Forelimb muscle (tissue), 1 donor: ENCODE measurements around the gene NALCN. TPM values are rescaled to one million over a fixed set of nuclear protein-coding genes. Genes with fewer than 3 reads are reported as not detected.

ENCODE experiments used
- DNase-seq: peaks from one replicate; pipeline ENCODE4 v3.0.0-alpha.2; 2013; ENCODE audit warnings: low read depth
- polyA plus RNA-seq: library from polyadenylated mRNA; unstranded; fragments of 120-200 nt; gene quantifications from one replicate; pipeline ENCODE4 v1.2.1, GENCODE V29; 2013; ENCODE audit not compliant: insufficient read length

NALCN gene
- polyA plus RNA-seq, 1 donor, result 0.18 TPM

DNA sequence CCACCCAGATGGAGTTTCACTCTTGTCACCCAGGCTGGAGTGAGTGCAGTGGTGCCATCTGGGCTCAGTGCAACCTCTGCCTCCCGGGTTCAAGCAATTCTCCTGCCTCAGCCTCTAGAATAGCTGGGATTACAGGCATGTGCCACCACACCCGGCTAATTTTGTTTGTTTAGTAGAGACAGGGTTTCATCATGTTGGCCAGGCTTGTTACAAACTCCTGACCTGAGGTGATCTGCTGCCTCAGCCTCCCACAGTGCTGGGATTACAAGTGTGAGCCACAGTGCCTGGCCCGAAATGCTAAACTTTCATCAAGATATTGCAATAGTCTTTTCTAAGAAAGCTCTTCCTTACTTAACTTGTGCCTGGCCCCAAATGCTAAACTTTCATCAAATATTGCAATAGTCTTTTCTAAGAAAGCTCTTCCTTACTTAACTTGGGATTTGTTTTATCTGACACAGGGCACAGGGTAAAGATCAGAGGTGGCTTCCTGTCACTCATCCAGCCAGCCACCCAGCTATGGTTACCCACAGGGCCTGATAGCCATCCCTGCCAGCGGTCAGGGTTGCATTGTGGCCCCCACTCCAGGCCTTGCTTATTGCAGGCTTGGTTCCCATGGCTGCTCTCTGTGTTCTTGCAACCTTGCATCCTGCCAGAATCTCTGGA is 389.4 kb downstream of the NALCN start:
- no peak for DNase-seq

DNA sequence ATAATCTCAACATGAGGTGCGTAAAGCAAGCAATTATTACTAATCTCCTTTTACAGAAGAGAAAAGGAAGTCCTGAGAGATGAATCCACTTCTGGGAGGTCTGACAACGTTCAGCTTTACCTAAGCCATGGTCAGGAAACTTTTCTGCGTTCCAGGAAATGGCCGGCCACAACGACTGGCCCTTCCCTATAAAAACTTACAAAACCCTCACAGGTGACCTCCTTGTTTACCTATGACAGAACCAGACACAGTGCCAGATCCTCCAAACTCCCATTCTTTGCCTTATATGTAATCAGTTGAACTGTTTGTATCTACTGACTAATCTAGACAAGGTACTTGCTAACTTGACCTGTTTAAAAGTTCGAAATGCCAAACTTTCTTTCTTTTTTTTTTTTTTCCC is 390.0 kb downstream of the NALCN start:
- no peak for DNase-seq

DNA sequence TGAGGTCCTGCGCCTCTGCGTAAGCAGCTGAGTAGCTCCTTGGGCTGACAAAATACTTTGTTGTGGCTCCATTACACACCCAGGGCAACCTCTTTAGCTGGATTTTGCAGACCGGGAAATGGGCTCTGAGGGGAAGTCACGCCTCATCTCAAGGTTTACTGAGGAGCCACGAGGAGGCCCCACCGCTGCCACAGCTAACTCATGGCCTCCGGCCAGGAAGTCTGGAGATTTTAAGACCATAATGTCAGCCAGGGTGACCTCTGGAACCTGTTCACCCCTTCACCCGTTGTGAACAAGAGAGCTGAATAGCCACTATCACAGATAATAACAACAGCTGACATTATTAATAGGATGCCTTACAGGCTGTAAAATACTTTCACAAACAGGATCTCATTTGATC is 390.4 kb downstream of the NALCN start:
- no peak for DNase-seq

DNA sequence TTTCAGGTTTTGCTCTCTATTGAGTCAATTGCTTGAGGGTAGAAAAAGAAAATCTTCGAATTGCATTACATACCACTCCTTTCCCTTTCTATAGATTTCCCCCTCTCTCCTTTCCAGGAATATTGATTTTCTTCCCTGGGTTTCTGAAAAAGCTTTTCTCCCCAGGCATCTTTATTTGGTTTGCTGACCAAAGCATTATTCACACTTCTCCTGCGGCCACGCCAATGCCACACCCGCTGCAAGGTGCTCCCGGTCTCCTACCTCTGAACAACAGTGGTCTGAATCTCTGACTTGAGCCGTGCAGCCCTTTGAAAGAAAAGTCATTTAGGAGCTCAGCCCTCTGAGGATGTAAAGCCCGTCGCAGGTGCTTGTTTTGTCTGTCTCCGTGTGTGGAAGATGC is 390.8 kb downstream of the NALCN start:
- no peak for DNase-seq

- DNase-seq, result no peak
Observed at GRCh38 chr13:101019126-101019525, 397.2 kb downstream of the NALCN start.

GRCh38 chr13:101018720-101019119 is 397.6 kb downstream of the NALCN start:
- DNase-seq, result no peak

DNA sequence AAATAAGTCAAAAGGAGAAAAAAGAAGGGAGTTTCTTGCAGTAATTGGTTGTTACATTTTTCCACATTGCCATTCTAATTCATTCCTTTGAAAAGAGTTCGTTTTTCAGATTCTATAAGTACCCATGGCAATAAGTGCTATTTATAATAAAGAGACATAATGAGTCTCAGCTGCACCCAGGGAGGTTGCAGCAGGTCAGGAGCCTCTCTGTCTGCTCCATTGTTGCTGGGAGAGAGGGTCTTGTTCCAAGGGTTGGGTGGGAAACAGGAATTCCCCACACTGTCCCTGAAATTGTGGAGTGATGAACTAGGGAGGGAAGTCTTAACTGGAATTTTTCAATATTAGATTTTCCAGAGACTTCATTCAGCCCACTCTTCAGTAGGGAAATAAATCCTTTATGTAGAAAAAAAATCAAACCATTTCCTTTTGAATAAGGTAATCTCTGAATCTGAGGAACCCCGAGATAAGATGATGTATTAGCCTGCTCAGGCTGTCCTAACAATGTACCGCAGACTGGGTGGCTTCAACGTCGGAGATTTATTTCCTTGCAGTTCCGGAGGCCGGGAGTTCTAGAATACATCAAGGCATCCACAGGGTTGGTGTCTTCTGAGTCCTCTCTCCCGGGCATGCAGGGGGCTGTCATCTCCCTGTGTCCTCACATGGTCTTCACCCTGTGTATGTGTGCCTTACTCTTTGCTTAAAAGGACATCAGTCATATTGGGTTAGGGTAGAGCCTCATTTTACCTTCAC is 399.0 kb downstream of the NALCN start:
- DNase-seq, result no peak

GRCh38 chr13:101016475-101016874 is 399.8 kb downstream of the NALCN start:
- DNase-seq, result no peak

GRCh38 chr13:101013245-101013644 is 403.1 kb downstream of the NALCN start:
- DNase-seq, result no peak

DNA sequence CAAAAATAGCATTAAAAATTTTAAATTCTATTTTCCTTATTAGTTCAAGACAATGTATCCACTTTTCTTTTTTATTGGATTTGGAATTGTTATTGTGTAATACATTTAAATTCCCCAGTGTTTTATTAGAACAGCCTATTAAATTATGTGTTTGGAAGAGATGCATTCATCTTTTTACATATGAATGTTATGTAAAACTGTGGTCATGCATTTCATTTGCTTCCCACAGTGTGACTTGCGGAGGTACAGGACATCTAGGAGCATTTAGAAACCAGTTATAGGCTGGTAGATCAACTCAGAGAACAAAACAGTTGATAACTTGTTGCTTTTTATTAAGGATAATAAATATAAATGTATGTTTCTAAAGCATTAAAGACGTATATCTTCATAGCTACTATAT is 406.2 kb downstream of the NALCN start:
- DNase-seq, result no peak

DNA sequence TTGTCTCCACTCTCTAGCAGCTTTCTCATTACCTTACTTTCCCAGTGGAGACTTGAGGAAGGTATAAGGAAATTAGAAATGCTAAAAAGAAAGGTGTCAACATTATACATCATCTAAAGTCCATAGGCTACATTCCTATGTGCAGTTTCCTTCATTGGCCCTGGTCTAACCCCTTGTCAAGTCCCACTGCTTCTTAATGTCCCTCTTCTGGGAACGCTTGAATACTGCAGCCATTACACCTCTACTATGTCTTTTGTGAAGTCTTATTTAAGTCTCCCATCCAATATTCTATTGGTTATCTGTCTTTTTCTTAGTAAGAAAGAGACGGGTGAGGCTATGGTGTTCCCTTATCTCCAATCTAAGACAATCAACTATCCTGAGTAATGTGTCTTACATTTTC is 409.1 kb downstream of the NALCN start:
- no peak for DNase-seq

Other genes starting within 250 kb of the NALCN start
- 1.1 TPM for gene ITGBL1, start 36.2 kb upstream of the NALCN start, polyA plus RNA-seq